Naive thymus-derived CD8-positive, alpha-beta T cell (primary cell): ENCODE data around the gene NLGN4X. TPM values are rescaled to one million over a fixed set of nuclear protein-coding genes. Genes with fewer than 3 reads are reported as not detected.

ENCODE experiments used
- ATAC-seq, 2 donors: fragments of 150-1000 bp; cut with Tn5 transposase in 1 of 2; sonication (Bioruptor Pico), chemical (Tn5 transposase) in 1 of 2; 1 replicate in 1 of 2; 2 replicates in 1 of 2; pipeline ENCODE4 v1.10.0; 2021; ENCODE audit warnings: mild to moderate bottlenecking in 2 of 2, moderate library complexity in 2 of 2
- POLR2A ChIA-PET: fragments of 350-600 bp; sonication (Branson Sonifier 250); formaldehyde crosslinking; loops from one replicate; lab custom pipeline; 2021; ENCODE audit warnings: antibody characterized with exemption; lab: Charles Lee
- DNase-seq, 10 donors: peaks; one replicate each; pipeline versions ENCODE4 v3.0.0 to v3.0.0-alpha.2; 2020 to 2022
- H3K27ac Mint-ChIP-seq, 10 donors: one replicate each; pipeline ENCODE4 v1.8.0; 2020 to 2022; ENCODE audit warnings: mild to moderate bottlenecking in 10 of 10, mixed read lengths in 10 of 10, moderate library complexity in 4 of 10, inconsistent platforms in 1 of 10
- H3K27me3 Mint-ChIP-seq, 5 donors: one replicate each; pipeline ENCODE4 v1.8.0; 2021 to 2022; ENCODE audit warnings: mixed read lengths in 5 of 5
- H3K36me3 Mint-ChIP-seq, 3 donors: one replicate each; pipeline ENCODE4 v1.8.0; 2020 to 2022; ENCODE audit warnings: mixed read lengths in 3 of 3, mild to moderate bottlenecking in 2 of 3, inconsistent platforms in 1 of 3
- H3K4me1 Mint-ChIP-seq, 4 donors: one replicate each; pipeline ENCODE4 v1.8.0; 2021 to 2022; ENCODE audit warnings: mixed read lengths in 4 of 4
- H3K4me3 Mint-ChIP-seq, 10 donors: one replicate each; pipeline ENCODE4 v1.8.0; 2020 to 2022; ENCODE audit warnings: mild to moderate bottlenecking in 10 of 10, mixed read lengths in 10 of 10, moderate library complexity in 6 of 10, inconsistent platforms in 1 of 10
- H3K9me3 Mint-ChIP-seq, 9 donors: one replicate each; pipeline ENCODE4 v1.8.0; 2020 to 2022; ENCODE audit warnings: mixed read lengths in 9 of 9, mild to moderate bottlenecking in 3 of 9, inconsistent platforms in 1 of 9, moderate library complexity in 1 of 9
- polyA plus RNA-seq, 3 donors: library from polyadenylated mRNA; unstranded; fragments of 300-500 nt; fragmentation: Illumina TruSeq; gene quantifications; one replicate each; pipeline ENCODE4 v1.2.3, GENCODE V29; 2021
- total RNA-seq, 8 experiments: library from RNA in 2 of 8; stranded (reverse) in 2 of 8; gene quantifications; one replicate each; pipeline ENCODE4 v1.2.3 and lab custom pipeline; 2021 to 2026

NLGN4X gene
- total and polyA plus RNA-seq, 5 experiments from 2014 or later = not detected

- Mint-ChIP-seq H3K4me3 (no peak overlapping the region), H3K36me3 (no peaks in the 10 kb centered on the region), H3K4me1 (no peaks in the 10 kb centered on the region), H3K27ac (no peak overlapping the region), H3K9me3 (no peaks in the 10 kb centered on the region), H3K27me3 (peaks cover 0 to 7% (median 3%) of the 10 kb centered on the region in 5 donors)
- ATAC-seq (no peak), DNase-seq (no peak)
- POLR2A ChIA-PET = no interaction called here
Observed at GRCh38 chrX:6026429-6026828, 202.2 kb downstream of the NLGN4X start.

GRCh38 chrX:6024204-6024603, 204.5 kb downstream of the NLGN4X start:
- H3K36me3 Mint-ChIP-seq = no peaks in the 10 kb centered on the region
- H3K4me1 Mint-ChIP-seq = no peaks in the 10 kb centered on the region
- no peak overlapping the region for H3K27ac Mint-ChIP-seq
- peaks cover 0 to 12% (median 6%) of the 10 kb centered on the region in 5 donors for H3K27me3 Mint-ChIP-seq
- no peak for ATAC-seq
- no peak for DNase-seq
- POLR2A ChIA-PET = no interaction called here
- no peak overlapping the region for H3K4me3 Mint-ChIP-seq
- no peaks in the 10 kb centered on the region for H3K9me3 Mint-ChIP-seq

GRCh38 chrX:6021316-6022091, 207.2 kb downstream of the NLGN4X start:
- Mint-ChIP-seq H3K9me3 (no peaks in the 10 kb centered on the region), H3K4me1 (no peaks in the 10 kb centered on the region), H3K4me3 (no peak overlapping the region), H3K27ac (no peak overlapping the region), H3K27me3 (peaks cover 0 to 12% (median 7%) of the 10 kb centered on the region in 5 donors), H3K36me3 (no peaks in the 10 kb centered on the region)
- no peak for ATAC-seq
- POLR2A ChIA-PET = no interaction called here
- peak in 6 of 10 donors; percentile 1 to 30 (median 11) for DNase-seq

GRCh38 chrX:6019076-6019475, 209.6 kb downstream of the NLGN4X start:
- POLR2A ChIA-PET = no interaction called here
- Mint-ChIP-seq H3K27ac (no peak overlapping the region), H3K36me3 (no peaks in the 10 kb centered on the region), H3K27me3 (peaks cover 0 to 12% (median 7%) of the 10 kb centered on the region in 5 donors), H3K4me1 (no peaks in the 10 kb centered on the region), H3K9me3 (no peaks in the 10 kb centered on the region), H3K4me3 (no peak overlapping the region)
- no peak for DNase-seq
- ATAC-seq = no peak

- ATAC-seq = no peak
- no peak for DNase-seq
- Mint-ChIP-seq H3K27me3 (peaks cover 0 to 2% (median 0%) of the 10 kb centered on the region in 5 donors), H3K4me3 (no peak overlapping the region), H3K36me3 (no peaks in the 10 kb centered on the region), H3K9me3 (no peaks in the 10 kb centered on the region), H3K4me1 (no peaks in the 10 kb centered on the region), H3K27ac (no peak overlapping the region)
- POLR2A ChIA-PET = no interaction called here
Observed at GRCh38 chrX:6015423-6015822, 213.2 kb downstream of the NLGN4X start.

- Mint-ChIP-seq H3K27me3 (peaks cover 0 to 2% (median 0%) of the 10 kb centered on the region in 5 donors), H3K9me3 (peaks cover 0 to 3% (median 0%) of the 10 kb centered on the region in 9 donors), H3K36me3 (no peaks in the 10 kb centered on the region), H3K4me1 (no peaks in the 10 kb centered on the region), H3K4me3 (no peak overlapping the region), H3K27ac (no peak overlapping the region)
- ATAC-seq = no peak
- POLR2A ChIA-PET = no interaction called here
- DNase-seq = no peak
Observed at GRCh38 chrX:6012357-6012756, 216.3 kb downstream of the NLGN4X start.

GRCh38 chrX:6005856-6006255, 222.8 kb downstream of the NLGN4X start:
- POLR2A ChIA-PET = no interaction called here
- ATAC-seq (no peak), DNase-seq (no peak)
- H3K36me3 Mint-ChIP-seq = no peaks in the 10 kb centered on the region
- H3K27me3 Mint-ChIP-seq = no peaks in the 10 kb centered on the region
- no peaks in the 10 kb centered on the region for H3K4me1 Mint-ChIP-seq
- H3K4me3 Mint-ChIP-seq = no peak overlapping the region
- no peak overlapping the region for H3K27ac Mint-ChIP-seq
- peaks cover 0 to 3% (median 0%) of the 10 kb centered on the region in 9 donors for H3K9me3 Mint-ChIP-seq

- Mint-ChIP-seq H3K4me3 (no peak overlapping the region), H3K27ac (no peak overlapping the region), H3K4me1 (no peaks in the 10 kb centered on the region), H3K9me3 (peaks cover 0 to 1% (median 0%) of the 10 kb centered on the region in 9 donors), H3K27me3 (no peaks in the 10 kb centered on the region), H3K36me3 (no peaks in the 10 kb centered on the region)
- POLR2A ChIA-PET = no interaction called here
- no peak for DNase-seq
- ATAC-seq = no peak
Observed at GRCh38 chrX:6004529-6004928, 224.1 kb downstream of the NLGN4X start.

GRCh38 chrX:6002056-6002455, 226.6 kb downstream of the NLGN4X start:
- DNase-seq = no peak
- peaks cover 0 to 1% (median 0%) of the 10 kb centered on the region in 9 donors for H3K9me3 Mint-ChIP-seq
- no peak overlapping the region for H3K27ac Mint-ChIP-seq
- H3K4me1 Mint-ChIP-seq = no peaks in the 10 kb centered on the region
- H3K27me3 Mint-ChIP-seq = no peaks in the 10 kb centered on the region
- POLR2A ChIA-PET = no interaction called here
- no peak for ATAC-seq
- H3K4me3 Mint-ChIP-seq = no peak overlapping the region
- no peaks in the 10 kb centered on the region for H3K36me3 Mint-ChIP-seq

- Mint-ChIP-seq H3K27me3 (no peaks in the 10 kb centered on the region), H3K36me3 (no peaks in the 10 kb centered on the region), H3K9me3 (peaks cover 0 to 1% (median 0%) of the 10 kb centered on the region in 9 donors), H3K4me3 (no peak overlapping the region), H3K27ac (no peak overlapping the region), H3K4me1 (no peaks in the 10 kb centered on the region)
- DNase-seq (no peak), ATAC-seq (no peak)
- POLR2A ChIA-PET = no interaction called here
Observed at GRCh38 chrX:5998901-5999300, 229.8 kb downstream of the NLGN4X start.

- ATAC-seq (no peak), DNase-seq (no peak)
- H3K27me3 Mint-ChIP-seq = no peaks in the 10 kb centered on the region
- peaks cover 0 to 1% (median 0%) of the 10 kb centered on the region in 9 donors for H3K9me3 Mint-ChIP-seq
- no peak overlapping the region for H3K4me3 Mint-ChIP-seq
- no peak overlapping the region for H3K27ac Mint-ChIP-seq
- H3K4me1 Mint-ChIP-seq = no peaks in the 10 kb centered on the region
- POLR2A ChIA-PET = no interaction called here
- H3K36me3 Mint-ChIP-seq = no peaks in the 10 kb centered on the region
Observed at GRCh38 chrX:5998456-5998855, 230.2 kb downstream of the NLGN4X start.

GRCh38 chrX:5991393-5991792, 237.3 kb downstream of the NLGN4X start:
- Mint-ChIP-seq H3K4me1 (no peaks in the 10 kb centered on the region), H3K9me3 (peaks cover 0 to 2% (median 0%) of the 10 kb centered on the region in 9 donors), H3K27ac (no peak overlapping the region), H3K4me3 (no peak overlapping the region), H3K36me3 (no peaks in the 10 kb centered on the region), H3K27me3 (no peaks in the 10 kb centered on the region)
- no peak for ATAC-seq
- no peak for DNase-seq
- POLR2A ChIA-PET = no interaction called here

GRCh38 chrX:5979338-5979737, 249.3 kb downstream of the NLGN4X start:
- no peak for ATAC-seq
- Mint-ChIP-seq H3K27ac (no peak overlapping the region), H3K27me3 (no peaks in the 10 kb centered on the region), H3K36me3 (peaks cover 0 to 6% (median 0%) of the 10 kb centered on the region in 3 donors), H3K9me3 (peaks cover 0 to 8% (median 0%) of the 10 kb centered on the region in 9 donors), H3K4me3 (no peak overlapping the region), H3K4me1 (no peaks in the 10 kb centered on the region)
- POLR2A ChIA-PET = no interaction called here
- no peak for DNase-seq

GRCh38 chrX:5976332-5976731, 252.3 kb downstream of the NLGN4X start:
- ATAC-seq (no peak), DNase-seq (no peak)
- Mint-ChIP-seq H3K4me3 (no peak overlapping the region), H3K9me3 (no peaks in the 10 kb centered on the region), H3K27ac (no peak overlapping the region), H3K36me3 (no peaks in the 10 kb centered on the region), H3K27me3 (no peaks in the 10 kb centered on the region), H3K4me1 (no peaks in the 10 kb centered on the region)
- POLR2A ChIA-PET = no interaction called here
